GM15510 (cell line): ENCODE measurements around the gene B3GALT5.

Experiments used
- POLR2A ChIP-seq: IDR thresholded peaks from 3 replicates; pipeline ENCODE4 v1.6.1; 2011; ENCODE audit warnings: borderline replicate concordance; ENCODE audit not compliant: insufficient read length; ENCODE audit errors: extremely low read depth

B3GALT5 gene

DNA sequence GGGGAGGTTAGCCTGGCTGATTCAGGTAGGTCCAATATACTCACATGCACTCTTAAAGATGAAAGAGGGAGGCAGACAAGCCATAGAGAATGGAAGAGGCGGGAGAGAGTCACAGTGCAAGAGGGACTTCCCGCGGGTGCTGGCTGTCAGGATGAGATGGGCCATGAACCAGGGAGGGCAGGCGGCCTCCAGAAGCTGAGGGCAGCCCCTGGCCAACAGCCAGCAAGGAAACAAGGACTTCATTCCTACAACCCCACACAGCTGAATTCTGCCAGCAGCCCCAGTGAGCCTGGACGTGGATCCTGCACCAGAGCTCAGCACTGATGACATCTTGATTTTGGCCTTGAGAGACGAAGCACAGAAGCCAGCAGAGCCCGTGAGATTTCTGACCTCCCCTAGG is 15.1 kb upstream of the B3GALT5 start:
- no peak for TF ChIP-seq POLR2A

DNA sequence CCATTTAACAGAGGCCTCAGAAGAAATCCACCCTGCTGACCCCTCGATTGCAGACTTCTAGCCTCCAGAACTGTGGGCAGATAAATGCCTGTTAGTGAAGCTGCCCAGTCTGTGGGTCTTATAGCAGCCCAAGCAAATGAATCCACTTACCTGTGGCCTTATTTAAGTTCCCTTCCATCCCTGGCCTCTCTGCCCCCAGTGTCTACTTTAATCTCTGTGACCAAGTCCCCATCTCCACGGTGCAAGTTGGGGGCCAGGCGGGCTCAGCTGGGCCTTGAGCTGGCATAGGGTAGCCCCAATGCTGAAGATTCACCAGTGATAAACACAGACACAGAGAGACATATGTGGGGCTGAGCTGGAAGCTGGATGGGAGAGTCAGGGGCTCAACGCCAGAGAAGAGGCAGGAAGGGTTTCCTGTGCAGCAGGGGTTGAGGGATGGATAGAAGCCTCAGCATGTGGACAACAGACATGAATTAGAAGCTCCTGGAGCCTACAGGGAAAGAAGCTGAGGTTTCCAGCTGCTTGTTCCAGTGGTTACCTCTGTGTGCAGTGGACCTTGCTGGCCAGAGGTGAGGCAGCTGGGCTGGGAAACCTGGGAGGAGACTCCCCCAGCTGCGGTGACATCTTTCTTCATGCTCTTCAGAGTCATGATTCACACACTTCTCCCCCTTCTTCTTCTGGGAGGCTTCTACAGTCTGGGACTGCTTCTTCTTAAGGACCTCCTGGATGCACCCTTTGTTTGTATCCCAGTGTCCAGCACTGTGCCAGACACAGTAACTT is 13.4 kb upstream of the B3GALT5 start:
- TF ChIP-seq POLR2A = no peak

DNA sequence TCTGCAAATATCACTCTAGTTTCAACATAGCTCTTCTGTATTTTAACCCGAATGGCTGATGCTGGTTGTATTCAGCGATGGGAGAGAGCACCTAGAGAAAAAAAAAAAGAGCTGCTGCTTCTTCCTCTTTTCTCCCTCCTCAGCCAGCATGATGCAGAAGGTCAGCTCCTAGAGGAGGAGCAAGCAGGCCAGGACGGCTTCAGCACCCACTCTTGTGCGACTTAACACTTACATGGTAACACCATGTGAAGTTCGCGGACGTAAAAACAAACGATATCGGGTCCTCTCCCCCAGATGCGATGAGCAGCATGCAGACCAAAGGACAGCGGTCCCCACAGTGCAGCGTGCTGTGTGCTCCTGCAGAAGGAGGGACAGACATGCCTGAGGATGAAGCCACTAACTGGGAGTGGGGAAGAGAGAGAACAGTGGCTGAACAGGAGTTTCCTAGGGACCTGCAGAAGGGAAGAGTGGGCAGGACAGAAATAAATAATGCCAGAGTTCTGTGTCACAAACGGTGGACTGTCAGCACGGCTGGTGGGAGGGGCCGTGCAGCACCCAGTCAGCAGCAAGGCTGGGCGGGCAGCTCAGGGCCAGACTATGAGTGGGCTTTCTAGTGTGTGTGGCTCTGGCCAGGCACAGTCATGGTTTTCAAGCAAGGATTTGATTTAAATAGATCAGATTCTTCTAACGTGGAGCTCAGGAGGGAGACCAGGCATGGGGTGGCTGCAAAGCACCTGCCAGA is 11.4 kb upstream of the B3GALT5 start:
- no peak for TF ChIP-seq POLR2A

DNA sequence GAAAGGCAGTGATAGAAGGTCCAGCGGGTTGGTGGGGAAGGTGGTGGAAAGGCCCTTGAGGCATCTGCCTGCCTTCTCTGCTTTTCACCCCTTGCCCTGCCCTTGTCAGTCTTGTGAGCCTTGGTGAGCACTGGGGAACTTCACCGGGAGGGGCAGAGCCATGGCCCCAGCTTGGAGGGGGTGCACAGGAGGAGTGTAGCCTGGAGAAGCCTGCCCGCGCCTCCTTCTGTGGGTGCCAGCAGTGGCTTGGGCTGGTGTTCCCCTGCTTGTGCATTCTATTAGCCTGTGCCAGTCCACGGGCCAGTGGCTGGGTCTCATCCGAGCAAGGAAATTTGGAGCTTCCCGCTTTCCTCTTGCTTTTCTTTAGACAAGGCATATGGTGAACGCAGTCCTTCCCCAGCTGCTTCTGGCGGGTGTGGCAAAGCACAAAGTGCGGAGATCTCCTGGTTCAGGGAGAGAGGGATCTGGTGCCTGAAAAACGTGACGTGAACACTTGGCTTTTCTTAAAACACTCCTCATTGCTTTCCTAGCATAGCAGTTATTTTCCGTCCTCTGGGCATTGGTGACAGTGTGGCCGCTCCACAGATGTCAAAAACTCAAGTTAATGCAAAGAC is 10.6 kb upstream of the B3GALT5 start:
- no peak for TF ChIP-seq POLR2A

DNA sequence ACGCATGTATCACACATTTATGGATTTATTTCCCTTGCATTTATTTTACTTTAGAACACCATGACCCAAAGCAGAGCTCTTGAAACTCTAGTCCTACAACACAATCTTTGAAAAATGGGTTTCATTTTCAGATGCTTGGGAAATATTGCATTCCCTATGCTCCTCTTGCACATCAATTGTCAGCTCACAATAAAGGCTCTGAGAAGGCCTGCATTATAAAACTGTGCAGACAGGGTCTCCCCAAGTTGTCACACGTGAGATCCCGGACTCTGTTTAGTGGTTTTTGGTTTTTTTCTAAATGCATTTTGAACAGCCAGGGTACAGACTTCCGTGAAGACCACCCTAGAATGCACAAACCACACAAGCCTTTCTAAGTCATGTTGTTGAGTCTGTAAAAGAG is 9.9 kb upstream of the B3GALT5 start:
- no peak for TF ChIP-seq POLR2A

DNA sequence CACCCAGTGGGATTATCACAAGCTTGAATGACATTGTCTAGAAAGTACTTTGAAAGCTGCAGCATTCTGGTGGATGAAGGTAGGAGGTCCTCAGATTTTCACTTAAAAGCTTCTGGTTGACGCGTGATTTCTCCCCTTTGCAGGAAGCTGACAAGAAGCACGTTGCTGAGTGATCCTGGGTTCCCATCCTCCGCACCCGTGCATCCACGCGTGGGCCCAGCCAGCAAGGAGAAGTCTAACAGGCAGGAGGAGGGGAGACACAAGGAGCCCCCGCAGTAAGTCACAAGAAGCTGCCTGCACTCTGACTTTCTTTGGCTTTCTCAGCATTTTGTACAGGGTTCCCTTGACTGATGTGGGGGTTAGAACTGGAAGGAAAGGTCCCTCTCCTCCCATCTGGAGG is 7.8 kb upstream of the B3GALT5 start:
- TF ChIP-seq POLR2A = no peak

DNA sequence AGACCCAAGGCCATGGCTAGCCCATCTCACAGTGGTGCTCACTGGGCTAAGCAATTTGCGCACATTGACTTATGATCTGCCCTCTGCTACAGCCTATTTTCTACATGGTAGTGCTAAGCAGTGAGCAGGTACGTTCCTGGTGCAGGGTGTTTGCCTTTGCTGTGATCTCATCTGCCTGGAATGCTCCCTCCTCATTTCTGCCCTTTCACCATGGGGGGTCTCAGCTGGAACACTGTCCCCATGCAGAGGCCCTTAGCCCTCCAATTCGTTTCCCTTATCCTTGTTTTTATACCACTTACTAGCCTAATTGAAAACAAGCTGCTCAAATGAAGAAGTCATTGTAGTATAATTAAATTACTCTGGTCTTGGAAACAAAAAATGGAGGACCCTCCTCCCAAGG is 2.0 kb upstream of the B3GALT5 start:
- TF ChIP-seq POLR2A = no peak

DNA sequence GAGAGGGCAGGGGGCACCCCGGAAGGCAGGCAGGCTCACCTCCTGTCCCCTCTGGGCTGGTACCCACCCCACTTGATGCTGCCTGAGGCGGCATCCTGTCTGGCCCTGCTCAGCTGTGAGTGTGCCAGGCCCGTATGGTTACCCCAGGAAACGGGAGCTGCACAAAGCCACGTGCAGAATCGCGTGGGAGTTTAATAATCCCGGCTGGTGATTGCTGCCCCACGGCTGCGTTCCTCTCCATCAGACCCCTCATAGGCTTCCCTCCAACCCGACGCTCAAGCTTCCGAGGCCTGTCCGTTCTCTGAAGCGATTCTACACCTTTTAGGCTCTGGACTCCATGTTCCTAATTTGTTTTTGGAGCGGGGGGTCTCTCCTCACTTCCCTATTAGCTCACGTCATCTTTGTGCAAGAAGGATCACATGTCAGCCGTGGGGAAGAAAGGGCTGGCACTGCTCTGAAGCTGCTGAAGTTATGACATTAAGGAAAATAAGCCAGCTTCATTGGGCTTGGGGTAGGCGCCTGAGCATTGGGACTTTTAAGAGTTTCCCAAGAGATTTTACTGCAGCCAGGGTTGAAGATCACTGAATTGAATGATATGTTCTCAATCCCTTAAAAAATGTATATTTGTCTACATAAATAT is 1.1 kb upstream of the B3GALT5 start:
- no peak for TF ChIP-seq POLR2A

DNA sequence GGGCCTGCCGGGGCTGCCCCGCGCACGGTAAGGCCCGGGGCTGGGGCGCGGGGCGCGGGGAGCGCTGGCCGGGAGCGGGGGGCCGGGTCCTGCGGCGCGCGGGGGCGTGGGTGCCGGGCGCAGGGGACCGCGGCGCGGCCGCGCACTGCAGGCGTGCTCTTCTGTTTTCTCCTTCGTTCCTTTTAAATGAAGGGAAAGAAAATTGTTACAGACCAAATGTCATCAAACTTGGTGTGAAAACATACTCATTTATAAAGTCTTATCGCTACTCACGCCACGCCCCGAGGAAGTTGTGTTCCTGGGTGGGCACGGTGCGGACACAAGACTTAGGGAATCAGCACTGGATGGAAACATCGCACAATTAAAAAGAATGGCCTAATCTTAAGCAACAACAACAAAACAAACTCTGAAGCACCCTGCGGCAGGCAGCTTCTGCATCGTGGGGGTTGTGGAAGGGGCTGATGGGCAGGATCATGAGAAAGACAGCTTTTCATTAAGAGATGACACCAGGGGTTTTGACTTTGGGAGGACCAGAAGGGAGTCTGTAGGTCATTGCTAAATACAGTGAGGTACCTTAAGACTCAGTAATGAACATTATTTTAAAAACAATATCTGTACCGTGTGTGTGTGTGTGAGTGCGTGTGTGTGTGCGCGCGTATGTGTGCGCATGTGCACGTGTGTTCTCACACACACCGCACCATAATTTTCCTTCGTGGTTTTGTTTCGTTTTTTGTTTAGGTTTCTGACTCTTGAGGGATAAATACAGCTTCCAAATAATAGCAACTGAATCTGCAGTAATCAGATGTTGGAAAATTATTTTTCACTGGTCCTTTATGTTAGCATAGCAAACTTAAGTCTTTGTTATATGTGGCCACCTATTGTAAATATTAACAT is 548 bp downstream of the B3GALT5 start:
- TF ChIP-seq POLR2A = no peak

DNA sequence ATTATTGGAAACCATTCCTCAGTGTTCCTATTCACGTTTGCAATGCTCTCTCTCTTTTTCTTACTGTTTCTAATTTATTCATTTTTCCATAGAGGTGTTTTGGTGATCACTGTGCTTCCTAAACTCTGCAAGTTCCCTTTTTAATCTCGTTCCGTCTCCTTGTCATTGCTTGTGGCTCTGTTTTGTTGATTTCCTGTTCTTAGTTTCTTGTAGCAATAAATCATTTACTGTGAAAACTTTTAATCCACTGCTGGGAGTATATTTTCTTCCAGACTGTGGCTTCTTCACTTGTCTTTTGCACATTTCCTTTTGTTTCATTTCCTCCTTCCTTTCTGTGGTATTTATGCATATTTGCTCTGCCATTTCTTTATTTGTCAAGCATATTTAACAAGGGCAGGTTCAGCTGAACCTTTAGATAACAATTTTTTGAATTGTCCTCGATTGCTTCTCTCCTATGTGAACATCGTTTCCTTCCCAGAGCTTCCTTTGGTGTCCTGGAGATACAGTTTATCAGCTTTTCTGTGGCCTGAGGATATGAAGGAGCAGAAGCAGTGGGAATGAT is 3.6 kb downstream of the B3GALT5 start:
- TF ChIP-seq POLR2A = no peak

DNA sequence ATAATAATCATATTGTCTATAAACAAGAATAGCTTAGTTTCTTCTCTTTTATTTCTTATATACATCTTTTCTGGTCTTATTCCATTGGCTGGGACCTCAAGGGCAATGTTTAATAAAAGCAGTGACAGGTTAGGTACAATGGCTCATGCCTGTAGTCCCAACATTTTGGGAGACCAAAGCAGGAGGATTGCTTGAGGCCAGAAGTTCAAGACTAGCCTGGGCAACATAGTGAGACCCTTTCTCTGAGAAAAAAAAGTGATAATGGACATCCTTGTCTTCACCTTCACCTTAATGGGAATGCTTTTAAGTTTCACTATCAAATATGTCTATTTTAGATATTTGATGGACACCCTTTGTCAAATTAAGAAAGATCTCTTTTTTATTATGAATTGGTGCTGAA is 8.1 kb downstream of the B3GALT5 start:
- no peak for TF ChIP-seq POLR2A

DNA sequence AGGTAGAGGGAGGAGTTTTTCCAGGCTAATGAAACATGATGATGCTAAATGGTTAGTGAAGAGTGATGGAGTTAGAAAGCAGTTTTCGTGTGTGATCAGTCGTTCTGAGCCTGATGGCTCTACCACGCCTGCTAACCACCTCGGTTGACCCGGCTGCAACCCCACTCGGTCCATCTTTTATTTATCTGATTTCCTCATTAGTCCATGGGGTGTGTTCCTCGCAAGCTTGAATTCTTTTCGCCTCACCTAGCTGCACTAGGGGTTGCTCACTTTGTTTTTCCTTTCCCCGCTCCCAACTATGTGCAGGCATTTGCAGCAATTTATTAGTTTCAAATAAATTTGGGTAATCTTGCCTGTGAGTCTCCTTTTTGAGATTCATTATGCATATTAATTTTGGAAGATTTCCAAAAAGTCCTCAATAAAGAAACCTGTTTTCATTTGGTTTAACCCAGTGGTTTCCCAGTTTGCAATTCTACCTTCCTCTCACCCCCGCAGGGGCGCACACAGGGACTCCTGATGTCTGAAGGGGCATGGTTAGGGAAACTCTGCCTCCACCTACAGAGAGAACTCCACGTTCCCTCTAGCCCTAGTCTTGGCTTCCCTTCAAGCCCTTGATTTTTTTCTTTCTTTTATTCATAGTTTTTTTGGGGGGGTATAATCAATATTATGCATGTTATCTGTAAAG is 12.6 kb downstream of the B3GALT5 start:
- TF ChIP-seq POLR2A = no peak

DNA sequence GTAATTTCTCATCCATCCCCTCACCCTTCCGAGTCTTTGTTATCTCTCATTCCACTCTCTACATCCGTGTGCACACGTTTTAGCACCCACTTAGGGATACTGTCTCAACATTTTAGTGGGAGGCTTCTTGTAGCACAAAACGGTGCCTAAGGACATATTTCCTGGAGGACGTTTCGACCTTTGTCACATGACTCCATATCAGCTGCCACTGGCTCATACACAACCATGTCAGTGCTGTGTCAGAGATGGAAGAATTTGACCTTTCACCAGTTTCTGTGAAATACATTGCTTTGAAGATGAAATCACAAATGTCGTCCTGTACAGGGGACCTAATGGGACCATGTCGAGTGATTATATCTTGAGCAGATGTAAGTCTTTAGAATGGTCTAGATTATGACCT is 15.6 kb downstream of the B3GALT5 start:
- TF ChIP-seq POLR2A = no peak

DNA sequence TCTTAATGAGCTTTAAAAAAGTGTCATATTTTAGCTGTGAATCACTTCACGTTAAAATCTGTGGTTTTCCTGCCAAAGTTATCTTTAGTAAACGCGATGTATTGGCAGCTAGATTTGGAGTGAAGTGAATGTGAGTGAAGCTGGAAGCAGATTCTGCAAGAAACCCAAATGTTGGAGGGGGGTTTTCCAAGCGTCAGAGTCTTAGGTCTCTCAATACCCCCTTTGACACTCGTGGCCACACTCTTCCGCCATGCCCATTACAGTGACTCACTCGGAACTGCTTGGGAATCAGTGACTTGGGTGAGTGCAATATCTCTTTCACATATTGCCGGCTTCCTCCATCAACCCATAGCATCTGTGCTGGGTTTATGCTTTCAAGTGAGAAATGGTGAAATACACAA is 17.5 kb downstream of the B3GALT5 start:
- no peak for TF ChIP-seq POLR2A

DNA sequence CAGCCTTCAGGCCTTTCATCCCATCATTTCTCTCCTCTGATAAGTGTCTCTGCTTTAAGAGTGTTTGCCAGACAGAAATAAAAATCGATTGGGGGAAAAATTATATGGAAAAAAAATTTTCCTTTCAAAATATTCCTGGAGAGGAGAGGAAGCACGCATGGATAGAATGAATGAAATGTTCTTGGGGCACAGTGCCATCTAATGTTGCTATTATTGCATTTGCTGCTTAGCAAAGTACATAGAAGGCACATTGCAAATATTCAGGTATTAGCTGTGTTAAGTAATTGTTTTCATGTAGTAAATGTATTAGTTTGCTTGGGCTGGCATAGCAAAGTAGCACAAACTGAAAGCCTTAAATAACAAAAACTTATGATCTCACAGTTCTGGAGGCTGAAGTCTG is 18.1 kb downstream of the B3GALT5 start:
- no peak for TF ChIP-seq POLR2A
